Large intestine (tissue), 3 donors: Measurements from ENCODE around the gene UBE3B. TPM values are rescaled to one million over a fixed set of nuclear protein-coding genes. Genes with fewer than 3 reads are reported as not detected.

Source experiments
- DNase-seq, 2 donors: peaks; one replicate each; pipeline versions ENCODE4 v3.0.0 to v3.0.0-alpha.2; 2013
- H3K27ac ChIP-seq: one replicate; pipeline ENCODE4 v1.5.1; 2013; ENCODE audit warnings: low read length
- H3K27me3 ChIP-seq: 2 replicates; pipeline ENCODE4 v1.6.1; 2013; ENCODE audit warnings: low read length; ENCODE audit not compliant: control insufficient read depth, insufficient read depth
- H3K36me3 ChIP-seq: 2 replicates; pipeline ENCODE4 v1.6.1; 2013; ENCODE audit warnings: low read length; ENCODE audit not compliant: control insufficient read depth, insufficient read depth
- H3K4me1 ChIP-seq: one replicate; pipeline ENCODE4 v1.6.1; 2013; ENCODE audit warnings: low read length; ENCODE audit not compliant: control insufficient read depth, insufficient read depth
- H3K4me3 ChIP-seq: one replicate; pipeline ENCODE4 v1.5.1; 2013; ENCODE audit warnings: low read length
- H3K9me3 ChIP-seq: one replicate; pipeline ENCODE4 v1.6.1; 2013; ENCODE audit warnings: mild to moderate bottlenecking, low read depth, low read length, moderate library complexity; ENCODE audit not compliant: control insufficient read depth
- WGBS: methylation state at CpG from one replicate; pipeline ENCODE4 v1.1.5; 2013; ENCODE audit warnings: low lambda C conversion rate; ENCODE audit not compliant: insufficient coverage; 5-methylcytosine and 5-hydroxymethylcytosine counted together
- polyA plus RNA-seq: library from polyadenylated mRNA; unstranded; fragments of 120-200 nt; gene quantifications from one replicate; pipeline ENCODE4 v1.2.1, GENCODE V29; 2013

UBE3B gene
- polyA plus RNA-seq, 1 donor = 31.8 TPM

- no peak overlapping the region for H3K27ac ChIP-seq
- no peak for DNase-seq
- WGBS = no CpG with 5 or more reads among the region's 3 CpGs
- peaks cover 83% of the 10 kb centered on the region for H3K36me3 ChIP-seq
- H3K9me3 ChIP-seq = no peaks in the 10 kb centered on the region
- H3K4me3 ChIP-seq = no peak overlapping the region
- no peaks in the 10 kb centered on the region for H3K27me3 ChIP-seq
- no peaks in the 10 kb centered on the region for H3K4me1 ChIP-seq
Measured at GRCh38 chr12:109525279-109525585, 47.8 kb downstream of the UBE3B start.

GRCh38 chr12:109527489-109528123, 50.2 kb downstream of the UBE3B start:
- no peak overlapping the region for H3K27ac ChIP-seq
- WGBS = no CpG with 5 or more reads among the region's 8 CpGs
- peaks cover 80% of the 10 kb centered on the region for H3K36me3 ChIP-seq
- H3K4me3 ChIP-seq = no peak overlapping the region
- DNase-seq = no peak
- H3K9me3 ChIP-seq = no peaks in the 10 kb centered on the region
- H3K27me3 ChIP-seq = no peaks in the 10 kb centered on the region
- no peaks in the 10 kb centered on the region for H3K4me1 ChIP-seq

DNA sequence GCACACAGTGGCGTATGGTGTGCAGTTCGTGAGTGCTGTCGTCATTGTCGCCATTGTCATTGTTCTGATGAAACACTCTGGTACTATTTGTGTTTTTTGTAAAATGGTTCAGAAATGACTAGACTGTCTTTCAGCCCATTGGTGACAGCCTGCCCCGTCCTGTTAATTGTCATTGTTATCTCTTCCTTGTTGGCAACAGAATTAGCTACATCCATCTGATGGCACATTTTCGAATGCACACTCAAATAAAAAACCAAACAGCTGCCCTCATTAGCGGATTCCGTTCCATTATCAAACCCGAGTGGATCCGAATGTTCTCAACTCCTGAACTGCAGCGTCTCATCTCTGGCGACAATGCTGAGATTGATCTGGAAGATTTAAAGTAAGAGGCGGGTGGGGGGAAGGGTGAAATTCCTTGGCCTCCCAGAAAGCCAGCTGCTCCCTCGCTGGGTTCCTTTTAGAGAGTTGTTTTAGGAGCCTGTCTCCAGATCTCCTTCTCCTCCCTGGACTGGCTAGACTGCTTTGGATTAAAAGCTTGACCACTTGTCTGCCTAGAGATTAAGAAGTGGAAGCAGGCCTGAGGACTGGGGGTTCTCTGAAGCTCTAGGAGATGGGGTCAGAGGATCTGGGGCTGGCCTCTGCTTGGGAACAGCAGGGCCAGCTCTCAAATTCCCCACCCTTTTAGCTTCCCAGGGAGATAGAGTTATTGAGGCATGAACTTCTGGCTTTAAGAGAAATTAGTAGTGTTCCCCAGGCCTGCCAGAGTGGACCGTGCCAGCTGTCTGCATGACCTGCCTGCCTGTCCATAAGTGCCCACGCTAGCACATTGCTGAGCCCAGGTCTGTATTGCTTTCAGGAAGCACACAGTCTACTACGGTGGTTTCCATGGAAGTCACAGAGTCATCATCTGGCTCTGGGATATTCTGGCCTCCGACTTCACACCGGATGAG, 52.5 kb downstream of the UBE3B start:
- DNase-seq = no peak
- H3K36me3 ChIP-seq = peaks cover 77% of the 10 kb centered on the region

GRCh38 chr12:109531411-109531810, 54.0 kb downstream of the UBE3B start:
- Histone ChIP-seq H3K4me1 (no peaks in the 10 kb centered on the region), H3K36me3 (peaks cover 73% of the 10 kb centered on the region), H3K4me3 (no peak overlapping the region), H3K27ac (no peak overlapping the region), H3K9me3 (no peaks in the 10 kb centered on the region), H3K27me3 (no peaks in the 10 kb centered on the region)
- WGBS = no CpG with 5 or more reads among the region's 2 CpGs
- DNase-seq = no peak

More for the DNA sequence above, 52.5 kb downstream of the UBE3B start:
- Histone ChIP-seq H3K27me3 (no peaks in the 10 kb centered on the region), H3K4me1 (no peaks in the 10 kb centered on the region), H3K4me3 (no peak overlapping the region), H3K27ac (no peak overlapping the region), H3K9me3 (no peaks in the 10 kb centered on the region)
- WGBS = 100% methylated on average over 1 of the region's 19 CpGs

DNA sequence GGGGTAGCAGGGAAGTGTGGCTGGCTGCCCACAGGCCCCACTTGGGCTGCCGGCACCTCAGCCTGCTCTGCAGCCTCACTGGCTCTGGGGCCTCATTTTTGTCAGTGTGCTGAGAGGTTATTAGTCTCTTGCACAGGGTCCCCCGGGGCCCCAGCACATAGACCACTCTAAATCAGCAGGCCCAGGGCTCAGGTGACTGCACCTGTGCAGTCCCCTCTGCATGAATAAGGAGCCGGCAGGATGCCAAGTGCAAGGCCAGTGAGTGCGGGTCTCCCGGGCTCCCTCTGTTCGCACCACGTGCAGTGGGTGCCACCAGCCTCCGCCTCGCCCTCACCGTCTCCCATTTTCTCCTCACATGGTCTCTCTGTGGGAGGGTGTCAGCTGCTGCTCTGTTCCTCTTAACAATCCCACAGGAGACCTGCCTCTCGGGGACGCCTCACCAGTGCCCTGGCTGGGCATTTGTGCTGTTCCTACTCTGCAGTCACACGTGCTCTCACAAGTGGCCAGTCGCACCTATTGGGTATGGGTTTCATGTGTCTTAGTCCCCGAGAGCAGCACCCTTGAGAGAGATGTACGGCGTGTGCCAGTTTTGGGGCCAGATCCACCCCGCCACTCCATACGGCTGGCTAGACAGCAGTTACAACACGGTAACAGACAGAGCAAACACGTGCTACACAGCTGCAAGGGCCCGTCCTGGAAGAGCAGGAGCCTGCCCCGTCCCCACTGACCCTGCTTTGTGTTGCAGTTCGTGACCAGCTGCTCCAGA, 55.5 kb downstream of the UBE3B start:
- Histone ChIP-seq H3K4me1 (no peaks in the 10 kb centered on the region), H3K27me3 (no peaks in the 10 kb centered on the region), H3K36me3 (peaks cover 64% of the 10 kb centered on the region), H3K27ac (no peak overlapping the region), H3K4me3 (no peak overlapping the region), H3K9me3 (no peaks in the 10 kb centered on the region)
- no peak for DNase-seq
- no CpG with 5 or more reads among the region's 24 CpGs for WGBS

DNA sequence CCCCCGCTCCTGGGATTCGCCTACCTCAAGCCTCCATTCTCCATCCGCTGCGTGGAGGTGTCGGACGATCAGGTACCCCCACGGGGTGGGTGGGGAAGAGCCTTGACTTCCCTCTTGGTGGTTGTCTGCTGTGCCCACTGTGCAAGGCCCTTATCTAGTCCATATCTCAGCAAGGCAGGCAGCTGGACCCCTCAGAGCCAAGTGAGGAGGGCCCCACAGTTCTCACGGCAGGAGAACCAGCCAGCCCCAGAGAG, 56.0 kb downstream of the UBE3B start:
- Histone ChIP-seq H3K4me1 (no peaks in the 10 kb centered on the region), H3K27ac (no peak overlapping the region), H3K9me3 (no peaks in the 10 kb centered on the region), H3K4me3 (no peak overlapping the region), H3K36me3 (peaks cover 61% of the 10 kb centered on the region), H3K27me3 (no peaks in the 10 kb centered on the region)
- WGBS = no CpG with 5 or more reads among the region's 8 CpGs
- DNase-seq = no peak

GRCh38 chr12:109534456-109534855, 57.0 kb downstream of the UBE3B start:
- no peaks in the 10 kb centered on the region for H3K4me1 ChIP-seq
- H3K27me3 ChIP-seq = no peaks in the 10 kb centered on the region
- no peak for DNase-seq
- no peaks in the 10 kb centered on the region for H3K9me3 ChIP-seq
- H3K27ac ChIP-seq = no peak overlapping the region
- peaks cover 57% of the 10 kb centered on the region for H3K36me3 ChIP-seq
- no CpG with 5 or more reads among the region's 15 CpGs for WGBS
- H3K4me3 ChIP-seq = no peak overlapping the region

- WGBS = 92% methylated on average over 2 of the region's 25 CpGs
- no peak overlapping the region for H3K4me3 ChIP-seq
- H3K9me3 ChIP-seq = no peaks in the 10 kb centered on the region
- DNase-seq = no peak
- H3K4me1 ChIP-seq = no peaks in the 10 kb centered on the region
- no peaks in the 10 kb centered on the region for H3K27me3 ChIP-seq
- no peak overlapping the region for H3K27ac ChIP-seq
- peaks cover 50% of the 10 kb centered on the region for H3K36me3 ChIP-seq
Measured at GRCh38 chr12:109535231-109535862, 57.9 kb downstream of the UBE3B start.

GRCh38 chr12:109535863-109536250, 58.4 kb downstream of the UBE3B start:
- H3K27me3 ChIP-seq = no peaks in the 10 kb centered on the region
- peaks cover 46% of the 10 kb centered on the region for H3K36me3 ChIP-seq
- no peak for DNase-seq
- no CpG with 5 or more reads among the region's 5 CpGs for WGBS
- no peaks in the 10 kb centered on the region for H3K4me1 ChIP-seq
- H3K4me3 ChIP-seq = no peak overlapping the region
- no peak overlapping the region for H3K27ac ChIP-seq
- no peaks in the 10 kb centered on the region for H3K9me3 ChIP-seq

DNA sequence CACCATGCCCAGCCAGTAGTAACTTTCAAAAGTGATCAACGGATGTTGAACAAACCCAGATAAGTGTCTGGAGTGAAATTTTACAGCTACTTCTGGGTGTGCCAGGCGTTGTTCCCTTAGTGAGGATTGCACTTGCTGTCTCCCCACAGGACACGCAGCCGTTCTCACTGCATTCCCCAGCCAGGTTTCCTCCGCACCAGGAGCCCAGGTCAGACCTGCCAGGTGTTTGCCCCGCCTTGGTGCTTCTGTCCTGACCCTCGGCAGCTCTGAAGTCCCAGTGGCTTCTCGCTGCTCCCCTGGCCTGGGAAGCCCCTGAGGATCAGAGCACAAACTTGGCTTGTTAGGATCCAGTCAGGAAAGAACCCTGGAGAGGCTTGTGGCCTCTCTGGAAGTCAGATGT, 59.7 kb downstream of the UBE3B start:
- WGBS = no CpG with 5 or more reads among the region's 8 CpGs
- peaks cover 33% of the 10 kb centered on the region for H3K36me3 ChIP-seq
- no peaks in the 10 kb centered on the region for H3K9me3 ChIP-seq
- DNase-seq = no peak
- H3K4me3 ChIP-seq = no peak overlapping the region
- no peaks in the 10 kb centered on the region for H3K4me1 ChIP-seq
- H3K27me3 ChIP-seq = no peaks in the 10 kb centered on the region
- no peak overlapping the region for H3K27ac ChIP-seq
